ENCODE data around the gene RAB21.

Gene RAB21

GRCh38 chr12:71782017-71782416 lies 27.4 kb downstream of the RAB21 start:
- no peak for TF ChIP-seq CTCF (IDR thresholded peaks at IDR 0.05; ENCODE audit: low read depth, low read length)
- H3K4me3 ChIP-seq (ENCODE audit: low read depth, low read length), result no peak overlapping the region

GRCh38 chr12:71786829-71787228 lies 32.2 kb downstream of the RAB21 start:
- no peak overlapping the region for H3K4me3 ChIP-seq (ENCODE audit: low read depth, low read length)
- TF ChIP-seq CTCF (IDR thresholded peaks at IDR 0.05; ENCODE audit: low read depth, low read length), result no peak

- H3K4me3 ChIP-seq (ENCODE audit: low read depth, low read length), result no peak overlapping the region
- TF ChIP-seq CTCF (IDR thresholded peaks at IDR 0.05; ENCODE audit: low read depth, low read length), result no peak
Measured at GRCh38 chr12:71787580-71787979, 32.9 kb downstream of the RAB21 start.

- no peak overlapping the region for H3K4me3 ChIP-seq (ENCODE audit: low read depth, low read length)
- TF ChIP-seq CTCF (IDR thresholded peaks at IDR 0.05; ENCODE audit: low read depth, low read length), result no peak
Measured at GRCh38 chr12:71790331-71790730, 35.7 kb downstream of the RAB21 start.

GRCh38 chr12:71791473-71792150 lies 36.9 kb downstream of the RAB21 start:
- no peak for TF ChIP-seq CTCF (IDR thresholded peaks at IDR 0.05; ENCODE audit: low read depth, low read length)
- H3K4me3 ChIP-seq (ENCODE audit: low read depth, low read length), result no peak overlapping the region

- TF ChIP-seq CTCF (IDR thresholded peaks at IDR 0.05; ENCODE audit: low read depth, low read length), result no peak
- no peak overlapping the region for H3K4me3 ChIP-seq (ENCODE audit: low read depth, low read length)
Measured at GRCh38 chr12:71792599-71792998, 37.9 kb downstream of the RAB21 start.

- no peak for TF ChIP-seq CTCF (IDR thresholded peaks at IDR 0.05; ENCODE audit: low read depth, low read length)
- H3K4me3 ChIP-seq (ENCODE audit: low read depth, low read length), result no peak overlapping the region
Measured at GRCh38 chr12:71795901-71796300, 41.2 kb downstream of the RAB21 start.
